ENCODE data around the gene TIMM23. TPM values are rescaled to one million over a fixed set of nuclear protein-coding genes. Genes with fewer than 3 reads are reported as not detected.

TIMM23 gene
- polyA plus RNA-seq, 3 donors: 17.2 to 72.1 (median 71.2) TPM

- peaks cover 79% of the 10 kb centered on the region for H4K20me1 ChIP-seq (ENCODE audit: insufficient read depth, low read length)
- 90% methylated on average over 9 of the region's 9 CpGs for WGBS (ENCODE audit: insufficient coverage)
- TF ChIP-seq, protein P1, sequence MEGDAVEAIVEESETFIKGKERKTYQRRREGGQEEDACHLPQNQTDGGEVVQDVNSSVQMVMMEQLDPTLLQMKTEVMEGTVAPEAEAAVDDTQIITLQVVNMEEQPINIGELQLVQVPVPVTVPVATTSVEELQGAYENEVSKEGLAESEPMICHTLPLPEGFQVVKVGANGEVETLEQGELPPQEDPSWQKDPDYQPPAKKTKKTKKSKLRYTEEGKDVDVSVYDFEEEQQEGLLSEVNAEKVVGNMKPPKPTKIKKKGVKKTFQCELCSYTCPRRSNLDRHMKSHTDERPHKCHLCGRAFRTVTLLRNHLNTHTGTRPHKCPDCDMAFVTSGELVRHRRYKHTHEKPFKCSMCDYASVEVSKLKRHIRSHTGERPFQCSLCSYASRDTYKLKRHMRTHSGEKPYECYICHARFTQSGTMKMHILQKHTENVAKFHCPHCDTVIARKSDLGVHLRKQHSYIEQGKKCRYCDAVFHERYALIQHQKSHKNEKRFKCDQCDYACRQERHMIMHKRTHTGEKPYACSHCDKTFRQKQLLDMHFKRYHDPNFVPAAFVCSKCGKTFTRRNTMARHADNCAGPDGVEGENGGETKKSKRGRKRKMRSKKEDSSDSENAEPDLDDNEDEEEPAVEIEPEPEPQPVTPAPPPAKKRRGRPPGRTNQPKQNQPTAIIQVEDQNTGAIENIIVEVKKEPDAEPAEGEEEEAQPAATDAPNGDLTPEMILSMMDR (IDR thresholded peaks at IDR 0.05): no peak
- intact Hi-C loops (cut with micrococcal nuclease): no loop called here
- peak overlapping the region in 1 of 2 donors; percentile 13 for H3K27ac ChIP-seq (ENCODE audit: low read depth in 1 of 2, low read length in 2 of 2)
- DNase-seq: no peak
- Mint-ChIP-seq H3K4me1 (peaks cover 4% of the 10 kb centered on the region), H3K4me3 (no peak overlapping the region), H3K27me3 (ENCODE audit: low read depth in 3 of 3) (no peaks in the 10 kb centered on the region), H3K9me3 (peaks cover 0 to 5% (median 3%) of the 10 kb centered on the region in 7 donors), H3K36me3 (peaks cover 67 to 86% of the 10 kb centered on the region in 2 donors), H3K27ac (peak overlapping the region in 3 of 7 donors; percentile 16 to 79 (median 75))
- no peaks in the 10 kb centered on the region for H3K9me3 ChIP-seq (replicated peaks in 1 of 2; ENCODE audit: control insufficient read depth in 1 of 2, insufficient read depth in 1 of 2, low read length in 2 of 2)
- H3K79me2 ChIP-seq (ENCODE audit: insufficient read depth, low read length): peaks cover 42% of the 10 kb centered on the region
- H3K4me2 ChIP-seq (replicated peaks; ENCODE audit: extremely low read depth, low read length, poor library complexity, severe bottlenecking): no peak overlapping the region
- no peaks in the 10 kb centered on the region for H3K27me3 ChIP-seq (ENCODE audit: control insufficient read depth in 2 of 2, insufficient read depth in 2 of 2, low read length in 2 of 2)
- H3K4me3 ChIP-seq (replicated peaks in 1 of 3; ENCODE audit: low read depth in 2 of 3, low read length in 3 of 3): no peak overlapping the region
- no peak overlapping the region for H2AFZ ChIP-seq (ENCODE audit: insufficient read depth, low read depth, low read length, poor library complexity, severe bottlenecking)
- peaks cover 62 to 99% of the 10 kb centered on the region in 2 donors for H3K36me3 ChIP-seq (replicated peaks in 1 of 2; ENCODE audit: control insufficient read depth in 1 of 2, insufficient read depth in 2 of 2, low read length in 2 of 2)
- no peaks in the 10 kb centered on the region for H3K4me1 ChIP-seq (ENCODE audit: control insufficient read depth in 1 of 2, insufficient read depth in 2 of 2, low read length in 2 of 2)
- no peak overlapping the region for H3K9ac ChIP-seq (ENCODE audit: insufficient read depth, low read length, poor library complexity, severe bottlenecking)
These were observed 30.8 kb downstream of the TIMM23 start for GRCh38 chr10:46002916-46003693.

DNA sequence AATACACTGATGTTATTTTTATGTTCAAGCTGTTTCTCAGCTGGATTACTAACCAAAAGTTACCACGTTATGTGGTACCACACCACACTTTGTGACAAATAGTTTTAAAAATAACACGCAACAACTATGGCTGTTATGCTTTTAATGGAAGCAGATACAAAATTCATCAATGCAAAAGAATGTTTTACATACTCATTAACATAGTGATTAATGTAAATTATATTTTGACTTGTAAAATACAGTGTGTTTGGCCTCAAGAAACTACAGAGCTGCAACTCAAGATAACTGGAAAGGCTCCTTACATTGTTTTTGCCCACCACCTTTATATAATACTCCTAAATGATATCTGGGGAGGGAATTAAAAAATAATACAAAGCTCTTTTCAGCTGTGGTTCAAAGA lies 32.7 kb downstream of the TIMM23 start:
- Histone ChIP-seq H3K9me3 (replicated peaks in 1 of 2; ENCODE audit: control insufficient read depth in 1 of 2, insufficient read depth in 1 of 2, low read length in 2 of 2) (no peaks in the 10 kb centered on the region), H2AFZ (ENCODE audit: insufficient read depth, low read depth, low read length, poor library complexity, severe bottlenecking) (no peak overlapping the region), H3K27ac (ENCODE audit: low read depth in 1 of 2, low read length in 2 of 2) (no peak overlapping the region), H3K79me2 (ENCODE audit: insufficient read depth, low read length) (peaks cover 60% of the 10 kb centered on the region), H3K27me3 (ENCODE audit: control insufficient read depth in 2 of 2, insufficient read depth in 2 of 2, low read length in 2 of 2) (no peaks in the 10 kb centered on the region), H3K4me2 (replicated peaks; ENCODE audit: extremely low read depth, low read length, poor library complexity, severe bottlenecking) (no peak overlapping the region), H3K4me3 (replicated peaks in 1 of 3; ENCODE audit: low read depth in 2 of 3, low read length in 3 of 3) (no peak overlapping the region), H3K9ac (ENCODE audit: insufficient read depth, low read length, poor library complexity, severe bottlenecking) (no peak overlapping the region), H3K36me3 (replicated peaks in 1 of 2; ENCODE audit: control insufficient read depth in 1 of 2, insufficient read depth in 2 of 2, low read length in 2 of 2) (peaks cover 81 to 100% of the 10 kb centered on the region in 2 donors), H4K20me1 (ENCODE audit: insufficient read depth, low read length) (peaks cover 97% of the 10 kb centered on the region), H3K4me1 (ENCODE audit: control insufficient read depth in 1 of 2, insufficient read depth in 2 of 2, low read length in 2 of 2) (peaks cover 8 to 9% of the 10 kb centered on the region in 2 donors)
- peaks cover 16% of the 10 kb centered on the region for H3K4me1 Mint-ChIP-seq
- DNase-seq: no peak
- H3K4me3 Mint-ChIP-seq: no peak overlapping the region
- TF ChIP-seq, protein P1 (IDR thresholded peaks at IDR 0.05): no peak
- no peaks in the 10 kb centered on the region for H3K27me3 Mint-ChIP-seq (ENCODE audit: low read depth in 3 of 3)
- WGBS (ENCODE audit: insufficient coverage): no CpG with 5 or more reads among the region's 2 CpGs
- H3K27ac Mint-ChIP-seq: no peak overlapping the region
- intact Hi-C loops (cut with micrococcal nuclease): no loop called here
- H3K9me3 Mint-ChIP-seq: no peaks in the 10 kb centered on the region
- peaks cover 70 to 88% of the 10 kb centered on the region in 2 donors for H3K36me3 Mint-ChIP-seq

Measured in CD14-positive monocyte (primary cell).